SK-N-SH (cell line): ENCODE results near the gene FAM120B.

ENCODE experiments used
- FOSL2 ChIP-seq: IDR thresholded peaks from 2 replicates; pipeline ENCODE4 v1.4.0; 2012; ENCODE audit warnings: low read depth, mild to moderate bottlenecking, moderate library complexity, borderline replicate concordance
- MEF2A ChIP-seq: IDR thresholded peaks from 2 replicates; pipeline ENCODE4 v1.4.0; 2012; ENCODE audit warnings: low read depth, borderline replicate concordance
- POLR2AphosphoS5 ChIP-seq: IDR thresholded peaks from 2 replicates; pipeline ENCODE4 v1.6.1; 2012; ENCODE audit warnings: low read depth, low read length
- RCOR1 ChIP-seq: fragments of 150-350 bp; IDR thresholded peaks from 2 replicates; pipeline ENCODE4 v1.6.1; 2017; ENCODE audit warnings: antibody characterized with exemption, low read length
- SMC3 ChIP-seq: IDR thresholded peaks from 2 replicates; pipeline ENCODE4 v1.6.1; 2012; ENCODE audit warnings: low read depth, low read length, improper control_type of control experiment
- YY1 ChIP-seq: IDR thresholded peaks from 2 replicates; pipeline ENCODE4 v1.4.0; 2012; ENCODE audit warnings: low read depth, mild to moderate bottlenecking
- TF ChIP-seq, protein P1 (sequence below): fragments of 200-600 bp; sonication (generic); IDR thresholded peaks from 2 replicates; pipeline ENCODE4 v1.6.1; 2017; ENCODE audit warnings: antibody characterized with exemption, mild to moderate bottlenecking, moderate library complexity
- TF ChIP-seq, protein P2 (sequence below): IDR thresholded peaks from 2 replicates; pipeline ENCODE4 v1.6.1; 2012; ENCODE audit warnings: mild to moderate bottlenecking, low read depth, low read length, moderate library complexity
- TF ChIP-seq, protein P3 (sequence below): fragments of 150-350 bp; IDR thresholded peaks from 2 replicates; pipeline ENCODE4 v1.6.1; 2017; ENCODE audit warnings: antibody characterized with exemption, low read length, low read depth, borderline replicate concordance

GRCh38 chr6:170357812-170358211 is 51.3 kb downstream of the FAM120B start:
- TF ChIP-seq POLR2AphosphoS5: no peak
- no peak for TF ChIP-seq SMC3
- TF ChIP-seq, protein P1, sequence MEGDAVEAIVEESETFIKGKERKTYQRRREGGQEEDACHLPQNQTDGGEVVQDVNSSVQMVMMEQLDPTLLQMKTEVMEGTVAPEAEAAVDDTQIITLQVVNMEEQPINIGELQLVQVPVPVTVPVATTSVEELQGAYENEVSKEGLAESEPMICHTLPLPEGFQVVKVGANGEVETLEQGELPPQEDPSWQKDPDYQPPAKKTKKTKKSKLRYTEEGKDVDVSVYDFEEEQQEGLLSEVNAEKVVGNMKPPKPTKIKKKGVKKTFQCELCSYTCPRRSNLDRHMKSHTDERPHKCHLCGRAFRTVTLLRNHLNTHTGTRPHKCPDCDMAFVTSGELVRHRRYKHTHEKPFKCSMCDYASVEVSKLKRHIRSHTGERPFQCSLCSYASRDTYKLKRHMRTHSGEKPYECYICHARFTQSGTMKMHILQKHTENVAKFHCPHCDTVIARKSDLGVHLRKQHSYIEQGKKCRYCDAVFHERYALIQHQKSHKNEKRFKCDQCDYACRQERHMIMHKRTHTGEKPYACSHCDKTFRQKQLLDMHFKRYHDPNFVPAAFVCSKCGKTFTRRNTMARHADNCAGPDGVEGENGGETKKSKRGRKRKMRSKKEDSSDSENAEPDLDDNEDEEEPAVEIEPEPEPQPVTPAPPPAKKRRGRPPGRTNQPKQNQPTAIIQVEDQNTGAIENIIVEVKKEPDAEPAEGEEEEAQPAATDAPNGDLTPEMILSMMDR: no peak
- TF ChIP-seq FOSL2: no peak
- TF ChIP-seq, protein P2, sequence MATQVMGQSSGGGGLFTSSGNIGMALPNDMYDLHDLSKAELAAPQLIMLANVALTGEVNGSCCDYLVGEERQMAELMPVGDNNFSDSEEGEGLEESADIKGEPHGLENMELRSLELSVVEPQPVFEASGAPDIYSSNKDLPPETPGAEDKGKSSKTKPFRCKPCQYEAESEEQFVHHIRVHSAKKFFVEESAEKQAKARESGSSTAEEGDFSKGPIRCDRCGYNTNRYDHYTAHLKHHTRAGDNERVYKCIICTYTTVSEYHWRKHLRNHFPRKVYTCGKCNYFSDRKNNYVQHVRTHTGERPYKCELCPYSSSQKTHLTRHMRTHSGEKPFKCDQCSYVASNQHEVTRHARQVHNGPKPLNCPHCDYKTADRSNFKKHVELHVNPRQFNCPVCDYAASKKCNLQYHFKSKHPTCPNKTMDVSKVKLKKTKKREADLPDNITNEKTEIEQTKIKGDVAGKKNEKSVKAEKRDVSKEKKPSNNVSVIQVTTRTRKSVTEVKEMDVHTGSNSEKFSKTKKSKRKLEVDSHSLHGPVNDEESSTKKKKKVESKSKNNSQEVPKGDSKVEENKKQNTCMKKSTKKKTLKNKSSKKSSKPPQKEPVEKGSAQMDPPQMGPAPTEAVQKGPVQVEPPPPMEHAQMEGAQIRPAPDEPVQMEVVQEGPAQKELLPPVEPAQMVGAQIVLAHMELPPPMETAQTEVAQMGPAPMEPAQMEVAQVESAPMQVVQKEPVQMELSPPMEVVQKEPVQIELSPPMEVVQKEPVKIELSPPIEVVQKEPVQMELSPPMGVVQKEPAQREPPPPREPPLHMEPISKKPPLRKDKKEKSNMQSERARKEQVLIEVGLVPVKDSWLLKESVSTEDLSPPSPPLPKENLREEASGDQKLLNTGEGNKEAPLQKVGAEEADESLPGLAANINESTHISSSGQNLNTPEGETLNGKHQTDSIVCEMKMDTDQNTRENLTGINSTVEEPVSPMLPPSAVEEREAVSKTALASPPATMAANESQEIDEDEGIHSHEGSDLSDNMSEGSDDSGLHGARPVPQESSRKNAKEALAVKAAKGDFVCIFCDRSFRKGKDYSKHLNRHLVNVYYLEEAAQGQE: no peak
- TF ChIP-seq, protein P3, sequence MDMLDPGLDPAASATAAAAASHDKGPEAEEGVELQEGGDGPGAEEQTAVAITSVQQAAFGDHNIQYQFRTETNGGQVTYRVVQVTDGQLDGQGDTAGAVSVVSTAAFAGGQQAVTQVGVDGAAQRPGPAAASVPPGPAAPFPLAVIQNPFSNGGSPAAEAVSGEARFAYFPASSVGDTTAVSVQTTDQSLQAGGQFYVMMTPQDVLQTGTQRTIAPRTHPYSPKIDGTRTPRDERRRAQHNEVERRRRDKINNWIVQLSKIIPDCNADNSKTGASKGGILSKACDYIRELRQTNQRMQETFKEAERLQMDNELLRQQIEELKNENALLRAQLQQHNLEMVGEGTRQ: no peak
- TF ChIP-seq MEF2A: no peak
- no peak for TF ChIP-seq YY1
- TF ChIP-seq RCOR1: no peak
